CD4-positive, alpha-beta T cell treated with Interleukin-6 at 100 ng/mL for 8 hours (primary cell): ENCODE data around the gene TBL1Y.
"Not testable (repeated sequence)": the region's sequence is repeated elsewhere in the genome, so short reads cannot be mapped to it uniquely, and the experiment has no call there.

ENCODE experiments used
- DNase-seq: peaks from one replicate; pipeline ENCODE4 v3.0.0-alpha.2; 2020; ENCODE audit warnings: mixed read lengths, low spot score

TBL1Y gene

GRCh38 chrY:6972271-6972887 lies 61.9 kb downstream of the TBL1Y start:
- no peak for DNase-seq

GRCh38 chrY:6974971-6975370 lies 64.5 kb downstream of the TBL1Y start:
- DNase-seq, result no peak

- DNase-seq, result no peak
Measured at GRCh38 chrY:6977783-6978182, 67.3 kb downstream of the TBL1Y start.

- DNase-seq, result no peak
Measured at GRCh38 chrY:6983221-6983620, 72.7 kb downstream of the TBL1Y start.

GRCh38 chrY:6987811-6988210 lies 77.3 kb downstream of the TBL1Y start:
- no peak for DNase-seq

GRCh38 chrY:6989886-6990620 lies 79.6 kb downstream of the TBL1Y start:
- no peak for DNase-seq

- DNase-seq, result no peak
Measured at GRCh38 chrY:6992041-6992440, 81.5 kb downstream of the TBL1Y start.

GRCh38 chrY:6995987-6996386 lies 85.5 kb downstream of the TBL1Y start:
- no peak for DNase-seq

- DNase-seq, result no peak
Measured at GRCh38 chrY:6997503-6998066, 87.1 kb downstream of the TBL1Y start.

GRCh38 chrY:6999905-7000304 lies 89.4 kb downstream of the TBL1Y start:
- no peak for DNase-seq

- no peak for DNase-seq
Measured at GRCh38 chrY:7002581-7002980, 92.1 kb downstream of the TBL1Y start.

- no peak for DNase-seq
Measured at GRCh38 chrY:7007911-7008310, 97.4 kb downstream of the TBL1Y start.

GRCh38 chrY:7008578-7009355 lies 98.3 kb downstream of the TBL1Y start:
- no peak for DNase-seq

- DNase-seq, result no peak
Measured at GRCh38 chrY:7013051-7013450, 102.6 kb downstream of the TBL1Y start.

GRCh38 chrY:7016521-7016920 lies 106.0 kb downstream of the TBL1Y start:
- no peak for DNase-seq

GRCh38 chrY:7017244-7018080 lies 107.0 kb downstream of the TBL1Y start:
- DNase-seq, result no peak

- DNase-seq, result no peak
Measured at GRCh38 chrY:7039037-7039436, 128.5 kb downstream of the TBL1Y start.

- DNase-seq, result no peak
Measured at GRCh38 chrY:7040662-7041061, 130.2 kb downstream of the TBL1Y start.

- DNase-seq, result no peak
Measured at GRCh38 chrY:7041983-7042382, 131.5 kb downstream of the TBL1Y start.

GRCh38 chrY:7052461-7052860 lies 142.0 kb downstream of the TBL1Y start:
- DNase-seq, result not testable (repeated sequence)

- no peak for DNase-seq
Measured at GRCh38 chrY:7056886-7057285, 146.4 kb downstream of the TBL1Y start.

GRCh38 chrY:7078725-7079124 lies 168.2 kb downstream of the TBL1Y start:
- no peak for DNase-seq
